NCI-H146 treated with DMSO at 0.1 percent for 48 hours (cell line): ENCODE data around the gene UBE3C.
A peak's percentile ranks its signal among the peaks of the same experiment; 100 is the strongest.
"Not testable (repeated sequence)": the region's sequence is repeated elsewhere in the genome, so short reads cannot be mapped to it uniquely, and the experiment has no call there.

Source experiments
- DNase-seq: peaks from one replicate; lab custom pipeline; 2025; ENCODE audit not compliant: unreplicated experiment; lab: John Stamatoyannopoulos, UW

Gene UBE3C

DNA sequence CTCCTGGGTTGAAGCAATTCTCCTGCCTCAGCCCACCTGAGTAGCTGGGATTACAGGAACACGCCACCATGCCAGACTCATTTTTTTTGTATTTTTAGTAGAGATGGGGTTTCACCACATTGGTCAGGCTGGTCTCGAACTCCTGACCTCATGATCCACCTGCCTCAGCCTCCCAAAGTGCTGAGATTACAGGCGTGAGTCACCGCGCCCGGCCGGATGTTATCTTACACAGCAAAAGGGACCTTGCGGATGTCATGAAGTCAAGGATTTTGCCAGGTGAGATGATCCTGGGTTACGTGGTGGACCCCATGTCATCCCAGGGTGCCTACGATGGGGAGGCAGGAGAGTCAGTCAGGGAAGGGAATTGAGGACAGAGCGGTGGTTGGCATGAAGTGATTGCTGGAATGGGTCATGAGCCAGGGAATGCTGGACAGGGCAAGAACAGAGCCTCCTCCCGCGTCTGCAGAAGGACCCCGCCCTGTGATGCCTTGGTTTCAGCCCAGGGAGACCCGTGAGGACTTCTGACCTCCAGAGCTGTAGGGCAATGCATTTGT, 8.7 kb upstream of the UBE3C start:
- DNase-seq = no peak

DNA sequence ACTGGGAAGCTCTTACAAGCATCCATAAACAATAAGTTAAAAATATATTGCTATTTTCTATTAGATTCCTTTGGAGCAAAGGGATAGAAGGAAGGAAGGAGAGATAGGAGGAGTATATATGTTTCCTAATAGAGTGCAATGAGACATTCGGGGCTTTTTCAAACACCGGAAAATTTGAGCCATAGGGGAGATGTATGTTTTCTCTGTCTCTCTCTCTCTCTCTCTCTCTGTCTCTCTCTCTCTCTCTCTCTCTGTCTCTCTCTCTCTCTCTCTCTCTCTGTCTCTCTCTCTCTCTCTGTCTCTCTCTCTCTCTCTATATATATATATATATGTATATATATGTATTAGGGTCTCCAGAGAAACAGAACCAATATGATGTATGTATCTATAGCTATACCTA, 7.9 kb upstream of the UBE3C start:
- not testable (repeated sequence) for DNase-seq

DNA sequence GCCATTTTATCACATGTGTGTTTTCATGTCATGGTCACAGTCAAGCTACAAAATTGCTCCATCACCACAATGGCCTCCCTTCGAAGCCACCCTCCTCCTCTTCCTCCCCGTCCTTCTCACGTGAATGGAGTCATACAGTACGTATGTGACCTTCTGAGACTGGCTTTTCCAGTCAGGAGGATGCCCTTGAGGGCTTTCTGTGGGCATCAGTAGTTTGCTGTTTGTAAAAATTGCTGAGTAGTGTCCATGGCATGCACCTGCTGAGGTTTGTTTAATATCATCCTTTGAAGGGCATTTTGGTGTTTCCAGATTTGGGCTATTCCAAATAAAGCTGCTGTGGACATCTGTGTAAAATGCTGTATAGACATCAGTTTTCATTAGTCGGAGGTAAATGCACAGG, 5.9 kb upstream of the UBE3C start:
- DNase-seq = no peak

DNA sequence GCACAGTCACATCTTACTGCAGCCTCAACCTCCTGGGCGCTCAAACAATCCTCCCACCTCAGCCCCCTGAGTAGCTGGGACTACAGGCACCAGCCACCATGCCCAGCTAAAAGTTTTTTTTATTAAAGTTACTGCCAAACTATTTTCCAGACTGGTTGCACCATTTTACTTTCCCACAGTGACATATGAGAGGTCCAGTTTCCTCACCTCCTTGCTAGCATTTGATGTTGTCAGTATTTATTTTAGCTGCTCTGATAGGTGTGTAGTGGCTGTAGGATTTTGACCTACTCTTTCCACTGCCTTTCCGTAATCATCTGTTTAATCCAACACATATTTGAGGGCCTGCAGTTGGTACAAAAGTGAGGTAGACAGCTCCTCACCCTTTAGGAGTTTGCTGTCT, 5.4 kb upstream of the UBE3C start:
- no peak for DNase-seq

DNA sequence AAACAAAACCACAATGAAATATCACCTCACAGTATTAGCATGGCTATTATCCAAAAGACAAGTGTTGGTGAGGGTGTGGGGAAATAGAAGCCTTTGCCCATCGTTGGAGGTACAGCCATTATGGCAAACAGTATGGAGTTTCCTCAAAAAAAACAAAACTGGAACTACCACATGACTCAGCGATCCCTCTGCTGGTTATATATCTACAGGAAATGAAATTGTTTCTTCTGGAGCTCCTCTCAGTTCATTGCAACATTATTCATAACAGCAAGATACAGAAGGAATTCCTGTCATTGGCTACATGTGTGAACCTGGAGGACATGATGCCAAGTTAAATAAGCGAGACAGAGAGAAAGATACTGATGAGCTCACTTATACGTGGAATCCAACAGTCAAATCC, 2.4 kb upstream of the UBE3C start:
- DNase-seq = no peak

DNA sequence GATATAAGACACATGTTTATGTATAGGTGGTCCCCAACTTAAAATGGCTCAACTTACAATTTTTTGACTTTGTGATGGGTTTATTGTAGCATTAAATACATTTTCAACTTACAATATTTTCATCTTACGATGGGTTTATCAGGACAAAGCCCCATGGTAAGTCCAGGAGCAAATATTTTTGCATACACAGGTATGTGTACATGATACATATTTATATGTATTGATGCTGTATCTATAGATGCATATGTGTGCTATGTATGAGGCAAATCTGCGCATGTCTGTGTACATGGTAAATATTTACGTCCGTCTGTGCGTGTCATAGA, 664 bp upstream of the UBE3C start:
- no peak for DNase-seq

DNA sequence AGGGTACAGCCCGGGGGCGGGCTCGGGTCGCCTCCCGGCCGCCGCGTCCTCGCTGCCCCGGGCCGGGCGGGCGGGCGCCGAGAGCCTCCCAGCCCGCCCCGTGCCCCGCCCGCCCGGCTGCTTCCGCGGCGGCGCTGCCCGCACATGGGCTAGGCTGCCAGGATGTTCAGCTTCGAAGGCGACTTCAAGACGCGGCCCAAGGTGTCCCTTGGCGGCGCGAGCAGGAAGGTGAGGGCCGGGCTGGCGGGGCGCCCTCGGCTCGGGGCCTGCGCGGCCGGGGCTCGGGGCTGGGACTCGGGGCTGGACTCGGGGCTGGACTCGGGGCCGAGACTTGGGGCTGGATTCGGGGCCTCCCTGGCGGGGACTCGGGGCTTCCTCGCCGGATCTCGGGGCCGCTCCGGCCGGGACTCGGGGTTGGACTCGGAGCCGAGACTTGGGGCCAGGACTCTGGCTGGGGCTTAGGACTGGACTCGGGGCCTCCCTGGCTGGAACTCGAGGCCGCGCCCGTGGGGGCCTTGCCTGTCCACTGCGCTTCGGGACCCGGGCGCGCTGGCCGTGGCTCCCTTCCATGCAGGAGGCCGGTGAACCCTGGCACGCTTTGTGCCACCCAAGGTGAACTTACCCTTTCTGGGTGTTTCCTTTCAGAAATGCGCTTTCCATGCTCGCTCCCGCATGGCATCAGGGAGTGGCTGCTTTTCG, 534 bp downstream of the UBE3C start:
- DNase-seq = no peak

DNA sequence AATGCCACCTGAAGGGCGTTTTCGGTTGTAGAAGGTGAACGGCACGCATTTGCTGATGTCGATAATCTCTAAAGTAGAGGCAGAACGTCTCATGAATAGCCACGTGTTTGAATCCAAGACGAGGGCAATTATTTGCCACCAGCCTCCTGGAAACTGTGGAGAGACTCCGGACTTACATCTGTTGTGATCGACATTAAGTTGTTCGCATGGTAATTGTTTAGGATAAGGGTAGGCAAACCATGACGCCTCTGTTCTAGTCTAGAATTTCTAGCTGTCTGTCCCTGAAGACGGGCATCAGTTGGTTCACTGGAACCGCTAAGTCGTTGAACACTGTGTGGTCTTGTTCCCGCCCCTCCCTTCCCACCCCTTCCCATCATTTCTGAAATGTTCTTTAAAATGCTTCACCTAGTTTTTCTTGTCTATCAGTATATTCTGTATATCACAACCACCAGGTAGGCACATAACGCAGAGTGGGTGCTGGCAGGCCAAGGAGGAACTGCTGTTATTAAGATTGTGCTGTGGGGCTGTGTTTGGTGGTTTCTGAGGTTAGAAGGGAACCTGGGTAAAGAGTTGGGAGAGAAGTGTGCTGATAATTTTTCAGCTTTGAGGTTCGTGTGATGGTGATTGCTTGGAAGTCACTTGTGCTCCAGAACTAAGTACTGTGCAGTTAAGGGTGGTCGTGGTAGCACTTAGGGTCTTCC, 1.2 kb downstream of the UBE3C start:
- no peak for DNase-seq

DNA sequence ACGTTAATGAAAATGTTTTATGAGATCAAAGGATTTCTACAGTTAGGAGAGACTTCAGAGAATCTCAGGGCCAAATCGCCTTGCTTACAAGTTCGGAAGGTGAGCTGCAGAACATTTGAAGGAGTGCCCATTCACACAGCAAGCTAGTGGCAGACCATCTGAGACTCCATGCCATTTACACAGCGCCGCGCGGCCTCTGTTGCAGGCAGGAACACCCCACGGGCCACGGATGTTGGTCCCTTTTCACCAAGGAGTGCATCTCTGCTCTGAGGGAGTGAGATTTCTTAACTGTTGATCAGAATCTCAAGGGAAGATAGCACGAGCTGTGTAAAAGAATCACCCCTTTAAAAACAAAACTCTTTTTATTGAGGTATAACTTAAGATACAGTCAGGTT, 1.8 kb downstream of the UBE3C start:
- DNase-seq = no peak

DNA sequence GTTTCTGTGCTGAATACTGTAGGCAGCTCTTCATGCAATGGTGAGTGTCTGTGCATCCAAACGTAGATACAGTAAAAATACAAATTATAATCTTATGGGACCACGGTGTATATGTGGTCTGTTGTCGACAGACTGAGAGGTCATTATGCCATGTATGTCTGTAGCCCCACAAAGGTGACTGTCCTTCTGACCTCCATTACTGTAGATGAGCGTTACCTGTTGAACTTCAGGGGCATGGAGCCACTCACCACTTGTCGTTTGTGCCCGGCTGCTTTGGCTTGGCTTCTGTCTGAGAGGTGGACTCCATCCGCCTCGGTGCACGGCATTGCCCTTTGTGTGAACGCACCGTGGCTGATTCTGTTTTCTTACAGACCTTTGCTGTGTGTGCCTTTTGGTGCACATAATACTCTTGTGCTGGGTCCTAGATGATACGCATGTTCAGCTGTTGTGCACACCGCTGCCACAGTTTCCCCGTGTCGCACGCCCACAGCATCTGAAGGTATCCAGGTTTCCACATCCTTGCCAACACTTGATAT, 2.9 kb downstream of the UBE3C start:
- no peak for DNase-seq

DNA sequence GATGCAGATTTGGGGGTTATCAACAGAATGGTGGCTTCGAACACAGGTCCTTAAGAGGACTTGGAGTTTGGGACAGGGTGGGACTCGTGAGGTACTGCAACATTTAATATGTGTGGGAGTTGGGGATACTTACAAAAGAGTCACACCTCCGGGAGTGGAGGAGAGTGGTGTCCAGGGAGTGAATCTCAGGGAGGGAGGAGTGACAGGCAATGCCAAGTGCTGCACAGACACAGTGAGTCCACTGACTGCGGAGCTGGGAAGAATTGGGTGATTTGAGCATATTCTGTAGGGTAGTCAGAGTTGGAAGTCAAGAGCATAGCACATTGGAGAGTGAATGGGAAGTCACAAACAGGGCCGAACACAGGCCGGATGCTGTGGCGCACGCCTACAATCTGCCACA, 5.1 kb downstream of the UBE3C start:
- no peak for DNase-seq

DNA sequence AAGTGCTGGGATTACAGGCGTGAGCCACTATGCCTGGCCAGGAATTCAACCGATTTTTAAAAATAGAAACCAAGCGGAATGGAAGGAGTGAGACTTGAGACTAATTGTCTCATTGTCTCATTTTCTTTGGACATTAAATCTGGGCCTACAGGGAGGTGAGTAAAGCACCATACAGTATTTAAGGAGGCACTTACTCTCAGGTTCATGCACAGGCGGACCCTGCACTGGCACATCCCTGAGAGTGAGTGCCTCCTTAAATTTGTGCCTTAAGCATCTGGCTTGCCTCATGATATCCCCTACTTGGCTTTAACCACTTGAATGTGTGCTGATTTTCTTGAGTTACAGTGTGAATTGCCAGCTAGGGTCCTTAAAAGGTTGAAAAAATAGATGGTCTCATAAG, 10.6 kb downstream of the UBE3C start:
- no peak for DNase-seq

DNA sequence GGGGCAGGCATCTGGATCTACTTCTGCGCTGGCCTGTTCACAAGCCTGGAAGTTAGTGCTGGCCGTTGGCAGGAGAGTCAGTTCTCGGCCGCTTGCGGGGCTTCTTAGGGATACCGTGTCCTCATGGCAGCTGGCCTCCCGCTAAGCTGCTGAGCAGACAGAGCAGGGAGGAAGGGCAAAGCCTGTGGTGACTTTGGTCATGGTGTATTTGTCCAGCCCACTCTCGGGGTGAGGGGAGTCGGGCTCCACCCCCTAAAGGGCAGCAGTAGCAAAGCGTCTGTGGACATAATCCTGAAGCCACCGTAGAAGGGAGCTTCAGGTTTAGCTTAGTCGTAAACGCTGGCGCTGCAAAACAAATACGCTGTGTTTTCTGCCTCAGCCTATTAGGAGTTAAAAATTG, 12.2 kb downstream of the UBE3C start:
- no peak for DNase-seq

DNA sequence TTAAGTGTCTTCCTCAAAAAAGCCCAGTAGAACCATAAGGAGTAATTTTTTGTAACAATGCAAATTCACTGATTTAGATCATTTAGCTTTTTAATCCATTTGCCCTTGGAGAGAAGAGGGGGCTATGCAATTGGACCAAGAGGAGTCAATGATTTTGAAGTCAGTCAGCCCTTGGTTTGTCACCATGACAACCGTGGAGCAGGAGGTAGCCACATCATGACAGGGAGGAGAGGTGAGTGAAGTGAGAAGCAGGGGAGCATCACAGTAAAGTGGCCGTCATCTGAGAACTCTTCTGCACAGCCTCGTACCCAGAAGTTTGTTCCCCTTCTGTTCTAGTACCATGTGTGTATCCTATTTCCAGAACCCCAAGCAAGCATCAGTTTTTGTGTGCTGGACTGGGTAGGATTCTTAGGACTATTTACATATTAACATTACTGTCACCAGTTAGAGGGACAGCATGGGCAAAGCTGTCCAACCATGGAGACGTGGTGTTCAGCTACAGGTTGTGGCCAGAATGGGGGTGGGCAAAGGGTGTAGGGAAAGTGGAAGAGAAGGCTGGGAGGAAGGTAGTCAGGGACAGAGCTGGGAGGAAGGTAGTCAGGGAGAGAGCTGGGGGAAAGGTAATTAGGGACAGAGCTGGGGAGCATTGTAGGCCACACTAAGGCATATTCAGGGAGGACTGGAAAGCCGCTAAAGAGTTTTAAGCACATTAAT, 13.1 kb downstream of the UBE3C start:
- no peak for DNase-seq

DNA sequence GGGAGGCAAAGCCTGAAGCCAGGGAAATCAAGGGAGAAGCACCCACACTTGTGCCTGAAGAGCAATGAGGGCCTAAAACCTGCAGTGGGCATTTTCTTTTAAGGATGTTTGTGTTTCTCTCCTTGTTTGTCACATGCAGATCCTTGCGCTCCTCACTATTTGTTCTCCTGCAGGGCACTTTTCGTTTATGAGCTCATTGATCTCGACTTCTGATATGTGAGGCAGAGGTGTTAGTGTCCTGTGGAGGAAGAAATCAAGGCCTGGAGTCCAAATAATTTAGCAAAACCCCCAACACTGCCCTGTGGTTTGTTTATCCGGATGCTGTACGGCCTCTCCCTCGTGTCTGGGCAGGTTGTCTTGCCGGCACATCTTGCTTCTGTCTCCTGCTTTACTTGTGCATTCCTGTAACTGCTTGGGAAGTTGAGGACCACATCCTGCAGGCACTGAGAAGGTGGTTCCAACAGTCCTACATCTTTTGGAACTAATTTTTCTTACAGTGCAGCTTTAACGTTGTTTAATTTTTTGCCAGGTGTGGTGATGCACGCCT, 13.7 kb downstream of the UBE3C start:
- DNase-seq = no peak

DNA sequence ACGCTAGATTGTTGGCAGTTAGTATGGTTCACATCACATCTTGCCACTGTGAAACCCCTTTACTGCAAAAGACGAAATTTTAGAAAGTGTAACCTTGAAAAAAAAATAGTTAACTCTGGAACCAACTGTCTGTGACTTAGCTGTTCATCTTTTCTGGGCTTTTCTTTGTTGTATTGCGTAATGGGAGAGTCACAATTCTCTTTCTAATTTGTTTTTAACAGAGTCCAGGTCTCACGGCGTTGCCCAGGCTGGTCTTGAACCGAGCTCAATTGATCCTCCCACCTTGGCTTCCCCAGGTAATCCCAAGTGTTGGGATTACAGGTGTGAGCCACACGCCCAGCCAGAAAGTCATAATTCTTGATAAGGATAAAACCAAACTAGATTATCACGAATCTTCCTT, 14.5 kb downstream of the UBE3C start:
- no peak for DNase-seq

DNA sequence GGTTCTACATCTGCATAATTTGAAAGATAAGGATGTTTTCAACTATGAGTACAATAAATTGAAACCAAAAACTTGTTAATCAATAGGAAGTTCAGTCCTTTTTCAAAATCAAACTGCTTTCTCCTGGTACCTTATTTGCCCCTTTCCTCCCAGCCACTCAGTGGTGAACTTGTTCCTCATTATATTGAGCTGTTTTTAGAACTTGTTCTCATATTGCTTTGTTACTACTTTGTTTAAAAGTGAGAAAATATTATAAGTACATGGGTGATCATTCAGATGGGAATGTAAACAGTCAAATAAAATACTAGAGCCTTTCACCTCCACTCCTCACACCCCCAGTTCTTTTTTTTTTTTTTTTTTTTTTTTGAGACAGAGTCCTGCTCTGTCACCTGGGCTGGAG, 17.2 kb downstream of the UBE3C start:
- no peak for DNase-seq

DNA sequence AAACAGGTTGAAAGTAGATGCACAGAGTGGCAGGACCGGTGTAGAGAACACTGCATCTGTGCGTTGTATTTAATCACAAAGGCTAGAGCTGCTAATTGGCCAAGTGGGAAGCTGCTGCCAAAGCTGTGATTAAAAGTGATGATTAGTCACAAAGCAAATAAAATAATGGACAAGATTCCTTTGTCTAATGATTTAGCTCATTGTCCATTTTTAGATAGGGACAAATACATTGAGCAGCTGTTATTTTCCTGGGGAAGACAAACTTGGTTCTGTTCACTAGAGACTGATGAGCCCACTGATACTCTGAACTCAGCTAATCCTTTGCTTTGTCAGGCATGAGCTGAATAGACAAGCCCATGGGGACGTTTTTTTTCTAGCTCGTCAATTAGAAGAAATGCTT, 19.7 kb downstream of the UBE3C start:
- peak; percentile 82 for DNase-seq

DNA sequence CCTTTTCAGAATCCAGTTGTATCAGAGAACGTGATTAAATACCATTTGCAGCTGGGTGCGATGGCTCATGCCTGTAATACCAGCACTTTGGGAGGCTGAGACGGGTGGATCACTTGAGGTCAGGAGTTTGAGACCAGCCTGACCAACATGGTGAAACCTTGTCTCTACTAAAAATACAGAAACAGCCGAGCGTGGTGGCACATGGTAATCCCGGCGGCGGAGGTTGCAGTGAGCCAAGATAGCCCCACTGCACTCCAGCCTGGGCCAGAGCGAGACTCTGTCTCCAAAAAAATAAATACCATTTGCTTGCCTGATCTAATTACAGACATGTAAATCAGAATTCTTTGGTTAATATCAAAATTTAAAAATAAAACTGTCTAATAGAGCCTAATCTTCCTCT, 20.8 kb downstream of the UBE3C start:
- not testable (repeated sequence) for DNase-seq

DNA sequence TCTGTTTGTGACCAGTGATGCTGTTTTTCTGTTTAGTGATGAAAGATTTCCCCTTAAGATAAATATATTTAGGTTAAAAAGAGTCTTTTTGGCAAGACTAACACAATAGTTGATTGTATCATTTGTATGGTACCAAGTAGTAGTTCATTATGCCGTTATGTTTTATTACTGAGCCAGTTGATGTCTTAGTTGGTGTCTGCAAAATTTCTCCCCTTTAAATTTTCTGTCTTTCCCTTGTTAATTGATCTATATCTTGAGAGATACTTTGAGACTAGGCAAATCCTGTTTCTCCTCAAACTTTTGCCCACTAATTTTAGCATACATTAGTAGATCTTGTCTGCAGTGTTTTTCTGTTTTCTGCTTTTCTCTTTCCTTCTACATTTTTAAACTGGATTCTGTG, 21.7 kb downstream of the UBE3C start:
- no peak for DNase-seq

DNA sequence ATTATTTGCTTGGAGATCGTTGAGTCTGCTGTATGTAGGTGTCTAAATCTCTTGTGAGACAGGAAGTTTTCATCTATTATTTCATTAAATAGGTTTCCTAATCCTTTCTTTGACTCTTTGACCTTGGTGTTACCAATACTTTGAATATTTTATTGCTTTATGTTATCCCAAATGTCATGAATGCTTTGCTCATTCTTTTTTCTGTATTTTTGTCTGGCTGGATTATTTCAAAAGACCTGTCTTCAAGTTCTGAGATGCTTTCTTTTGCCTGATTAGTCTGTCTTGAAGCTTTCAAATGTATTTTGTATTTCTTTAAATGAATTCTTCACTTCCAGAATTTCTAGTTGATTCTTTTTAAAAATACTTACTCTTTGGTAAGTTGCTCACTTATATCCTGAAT, 27.3 kb downstream of the UBE3C start:
- no peak for DNase-seq

DNA sequence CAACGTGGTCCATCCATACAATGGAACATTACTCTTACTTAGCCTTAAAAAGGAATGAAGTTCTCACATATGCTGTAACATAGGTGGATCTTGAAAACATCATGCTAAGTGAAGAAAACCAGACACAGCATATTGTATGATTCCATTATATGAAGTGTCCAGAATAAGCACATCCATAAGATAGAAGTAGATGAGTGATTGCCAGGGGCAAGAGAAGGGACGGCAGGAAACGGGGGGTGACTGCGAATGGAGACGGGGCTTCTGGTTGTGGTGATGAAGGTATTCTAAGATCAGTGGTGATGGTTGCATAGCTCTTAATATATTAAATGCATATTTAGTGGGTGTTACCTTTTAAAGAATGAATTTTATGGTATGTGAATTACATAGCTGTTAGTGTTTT, 29.8 kb downstream of the UBE3C start:
- DNase-seq = no peak
